Mammary epithelial cell (primary cell): ENCODE measurements around the gene IFFO2.

Experiments
- CTCF ChIP-seq, 2 donors: IDR thresholded peaks in 1 of 2; conservative IDR thresholded peaks in 1 of 2; 2 replicates each; pipeline ENCODE4 v1.5.1; 2011 to 2012; ENCODE audit warnings: inconsistent platforms in 2 of 2, low read length in 2 of 2, mild to moderate bottlenecking in 2 of 2, control low read depth in 1 of 2, low read depth in 1 of 2; ENCODE audit not compliant: insufficient read depth in 1 of 2; ENCODE audit errors: extremely low read depth in 1 of 2
- EZH2 ChIP-seq: IDR thresholded peaks from 2 replicates; pipeline ENCODE4 v1.6.1; 2012; ENCODE audit warnings: low read length, inconsistent platforms, borderline replicate concordance

DNA sequence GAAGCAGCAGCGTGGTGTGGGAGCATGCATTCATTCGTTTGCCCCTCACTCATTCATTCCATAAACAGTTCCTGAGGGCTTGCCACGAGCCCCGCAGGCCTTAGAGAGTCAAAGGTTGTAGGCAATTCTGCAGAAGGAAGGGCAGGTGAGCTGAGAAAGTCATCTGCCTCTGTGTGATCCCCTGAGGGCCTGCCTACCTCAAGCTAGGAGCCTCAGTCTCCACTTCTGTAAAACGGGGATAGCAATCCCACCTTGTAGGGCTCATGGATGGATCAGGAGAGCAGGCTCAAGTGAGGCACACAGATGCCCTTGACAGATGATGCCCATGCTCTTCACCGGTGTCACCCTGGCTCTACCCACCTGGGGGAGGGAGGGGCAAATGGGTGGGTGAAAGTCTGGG is 27.5 kb downstream of the IFFO2 start:
- TF ChIP-seq CTCF (conservative IDR thresholded peaks at IDR 0.05 in 1 of 2, IDR thresholded peaks at IDR 0.05 in 1 of 2; ENCODE audit: extremely low read depth in 1 of 2, insufficient read depth in 1 of 2, low read depth in 1 of 2, low read length in 2 of 2) = no peak
- TF ChIP-seq EZH2 = no peak
